A549 (cell line): Measurements from ENCODE around the gene COX7A2. TPM values are rescaled to one million over a fixed set of nuclear protein-coding genes. Genes with fewer than 3 reads are reported as not detected.

Experiments used
- ATAC-seq, 2 experiments: fragments of 200-7000 bp in 1 of 2; fragments of >200 bp in 1 of 2; cut with Nextera tagmentation in 1 of 2; cut with Tn5 transposase in 1 of 2; 3 replicates each; pipeline versions ENCODE4 v1.8.0 to v1.9.1; 2018 to 2020; ENCODE audit warnings: mild to moderate bottlenecking in 1 of 2, moderate library complexity in 1 of 2
- CTCF ChIA-PET: fragments of 300-600 bp; sonication (Branson Sonifier 250); formaldehyde crosslinking; extraction: SDS; loops from one replicate; lab custom pipeline; 2021; ENCODE audit warnings: antibody characterized with exemption, inconsistent platforms; lab: Yijun Ruan, JAX
- POLR2A ChIA-PET: fragments of 350-600 bp; formaldehyde crosslinking; extraction: SDS; loops from one replicate; lab custom pipeline; 2021; ENCODE audit warnings: antibody characterized with exemption, inconsistent platforms; lab: Yijun Ruan, JAX
- DNase-seq, 2 experiments: peaks; one replicate each; pipeline versions ENCODE4 v3.0.0 to v3.0.0-alpha.2; 2011 to 2016; ENCODE audit warnings: low read depth in 1 of 2, low spot score in 1 of 2
- FAIRE-seq: peaks from 2 replicates; lab custom pipeline; 2011; peaks lifted over from hg19 to GRCh38; lab: Jason Lieb, UNC
- H3K27ac ChIP-seq, 2 experiments: fragments of >200 bp; sonication (Bioruptor Twin); formaldehyde crosslinking; 3 replicates each; pipeline ENCODE4 v1.5.1; 2016 to 2017
- H3K4me1 ChIP-seq: fragments of >200 bp; sonication (Bioruptor Twin); formaldehyde crosslinking; 3 replicates; pipeline ENCODE4 v1.6.1; 2016
- H3K4me2 ChIP-seq: fragments of >200 bp; sonication (Bioruptor Twin); formaldehyde crosslinking; 3 replicates; pipeline ENCODE4 v1.6.1; 2016
- H3K4me3 ChIP-seq: fragments of >200 bp; sonication (Bioruptor Twin); formaldehyde crosslinking; 3 replicates; pipeline ENCODE4 v1.5.1; 2016
- H3K9me3 ChIP-seq: fragments of >200 bp; sonication (Bioruptor Twin); formaldehyde crosslinking; 3 replicates; pipeline ENCODE4 v1.6.1; 2016
- CTCF ChIP-seq: fragments of >200 bp; sonication (Bioruptor Twin); formaldehyde crosslinking; IDR thresholded peaks from 3 replicates; pipeline ENCODE4 v1.5.1; 2016
- ELK1 ChIP-seq: fragments of 150-350 bp; IDR thresholded peaks from 2 replicates; pipeline ENCODE4 v1.6.1; 2014; ENCODE audit warnings: low read depth, mild to moderate bottlenecking, low read length
- HEYL ChIP-seq: fragments of 250-450 bp; sonication (Bioruptor Pico); IDR thresholded peaks from 2 replicates; pipeline ENCODE4 v1.8.0; 2021; ENCODE audit warnings: mild to moderate bottlenecking, moderate library complexity
- KDM1A ChIP-seq: fragments of 200-600 bp; sonication (generic); IDR thresholded peaks from 2 replicates; pipeline ENCODE4 v1.6.1; 2016; ENCODE audit warnings: low read depth, mild to moderate bottlenecking
- MAFK ChIP-seq: fragments of 450-650 bp; IDR thresholded peaks from 2 replicates; pipeline ENCODE4 v1.6.1; 2014; ENCODE audit not compliant: partially characterized antibody
- NFE2L2 ChIP-seq: fragments of 150-350 bp; conservative IDR thresholded peaks from 2 replicates; pipeline ENCODE4 v1.6.1; 2014; ENCODE audit warnings: low read length
- PHF8 ChIP-seq: fragments of 200-600 bp; sonication (generic); IDR thresholded peaks from 2 replicates; pipeline ENCODE4 v1.6.1; 2016; ENCODE audit warnings: low read depth, mild to moderate bottlenecking, antibody characterized with exemption, moderate library complexity, borderline replicate concordance
- RCOR1 ChIP-seq: fragments of 150-350 bp; IDR thresholded peaks from 2 replicates; pipeline ENCODE4 v1.6.1; 2014; ENCODE audit warnings: antibody characterized with exemption, low read length, low read depth
- REST ChIP-seq: fragments of 200-600 bp; sonication (generic); IDR thresholded peaks from 2 replicates; pipeline ENCODE4 v1.6.1; 2016; ENCODE audit warnings: antibody characterized with exemption, mild to moderate bottlenecking, moderate library complexity
- RNF2 ChIP-seq: fragments of 200-600 bp; sonication (generic); IDR thresholded peaks from 2 replicates; pipeline ENCODE4 v1.6.1; 2016; ENCODE audit warnings: low read depth, mild to moderate bottlenecking, antibody characterized with exemption, moderate library complexity, borderline replicate concordance
- SREBF2 ChIP-seq: fragments of 450-650 bp; IDR thresholded peaks from 2 replicates; pipeline ENCODE4 v1.6.1; 2014; ENCODE audit warnings: mild to moderate bottlenecking, moderate library complexity
- TFCP2L1 ChIP-seq: fragments of 250-450 bp; sonication (Bioruptor Pico); IDR thresholded peaks from 2 replicates; pipeline ENCODE4 v1.5.0; 2021; ENCODE audit warnings: mild to moderate bottlenecking
- USF2 ChIP-seq: fragments of 450-650 bp; IDR thresholded peaks from 2 replicates; pipeline ENCODE4 v1.6.1; 2014; ENCODE audit warnings: antibody characterized with exemption
- ZFP36 ChIP-seq: fragments of 450-650 bp; IDR thresholded peaks from 2 replicates; pipeline ENCODE4 v1.6.1; 2014; ENCODE audit warnings: borderline replicate concordance; ENCODE audit not compliant: partially characterized antibody
- ZNF302 ChIP-seq: fragments of 250-450 bp; sonication (Bioruptor Pico); IDR thresholded peaks from 2 replicates; pipeline ENCODE4 v1.9.0; 2021; ENCODE audit warnings: inconsistent platforms, mild to moderate bottlenecking, moderate library complexity
- WGBS: methylation state at CpG from one replicate; pipeline ENCODE4 v1.1.6; 2017; ENCODE audit errors: missing lambda C conversion rate; 5-methylcytosine and 5-hydroxymethylcytosine counted together
- polyA plus RNA-seq, 4 experiments: library from polyadenylated mRNA; depleted of rRNA in 3 of 4; stranded (reverse); fragments of >200 nt; fragmentation: RNase III in 1 of 4; extraction: RNeasy Plus Mini Kit Qiagen cat#74134 plus additional on column Dnase treatment in 1 of 4; gene quantifications; 2 replicates in 3 of 4; 3 replicates in 1 of 4; pipeline ENCODE4 v1.2.3, GENCODE V29; 2011 to 2017
- TF ChIP-seq, protein P1 (sequence below): fragments of 250-450 bp; sonication (Bioruptor Pico); IDR thresholded peaks from 2 replicates; pipeline ENCODE4 v1.5.0; 2020; ENCODE audit warnings: low read depth, mild to moderate bottlenecking, moderate library complexity
- TF ChIP-seq, protein P2 (sequence below): fragments of >200 bp; sonication (Bioruptor Twin); formaldehyde crosslinking; IDR thresholded peaks from 3 replicates; pipeline ENCODE4 v1.6.1; 2016

Gene COX7A2
- polyA plus RNA-seq, 2 of the 4 experiments (the other 2 are of a cell fraction): 271 to 464 TPM

DNA sequence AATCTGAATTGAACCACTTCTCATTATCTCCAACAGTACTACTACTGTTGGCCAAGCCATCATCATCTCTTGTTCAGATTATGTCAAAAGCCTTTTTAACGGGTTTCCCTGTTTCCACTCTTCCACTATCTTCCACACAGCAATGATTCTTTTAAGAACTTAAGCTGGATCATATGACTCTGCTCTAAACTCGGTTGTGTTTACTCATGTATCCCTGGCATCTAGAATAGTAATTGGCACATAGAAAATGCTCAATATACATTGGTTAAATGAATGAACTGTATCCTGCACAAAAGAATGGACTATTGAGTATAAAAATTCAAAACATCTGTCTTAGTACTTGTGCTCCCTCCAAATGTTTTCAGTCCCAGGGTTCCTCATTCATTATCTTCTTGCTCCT, 2.8 kb upstream of the COX7A2 start:
- no peak overlapping the region for H3K27ac ChIP-seq
- no peak for FAIRE-seq
- WGBS: 21% methylated on average over 2 of the region's 2 CpGs

More for the DNA sequence above, 2.8 kb upstream of the COX7A2 start:
- CTCF ChIA-PET: no interaction called here
- no peak for TF ChIP-seq PHF8
- no peak for TF ChIP-seq KDM1A
- TF ChIP-seq RCOR1: no peak
- TF ChIP-seq ZNF302 (CRISPR knock-in tag): no peak
- TF ChIP-seq CTCF: no peak
- TF ChIP-seq, protein P1, sequence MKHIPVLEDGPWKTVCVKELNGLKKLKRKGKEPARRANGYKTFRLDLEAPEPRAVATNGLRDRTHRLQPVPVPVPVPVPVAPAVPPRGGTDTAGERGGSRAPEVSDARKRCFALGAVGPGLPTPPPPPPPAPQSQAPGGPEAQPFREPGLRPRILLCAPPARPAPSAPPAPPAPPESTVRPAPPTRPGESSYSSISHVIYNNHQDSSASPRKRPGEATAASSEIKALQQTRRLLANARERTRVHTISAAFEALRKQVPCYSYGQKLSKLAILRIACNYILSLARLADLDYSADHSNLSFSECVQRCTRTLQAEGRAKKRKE (CRISPR knock-in tag): no peak
- no peak for TF ChIP-seq REST
- no peak for TF ChIP-seq NFE2L2
- no peak for TF ChIP-seq MAFK
- no peak for TF ChIP-seq ELK1
- TF ChIP-seq, protein P2, sequence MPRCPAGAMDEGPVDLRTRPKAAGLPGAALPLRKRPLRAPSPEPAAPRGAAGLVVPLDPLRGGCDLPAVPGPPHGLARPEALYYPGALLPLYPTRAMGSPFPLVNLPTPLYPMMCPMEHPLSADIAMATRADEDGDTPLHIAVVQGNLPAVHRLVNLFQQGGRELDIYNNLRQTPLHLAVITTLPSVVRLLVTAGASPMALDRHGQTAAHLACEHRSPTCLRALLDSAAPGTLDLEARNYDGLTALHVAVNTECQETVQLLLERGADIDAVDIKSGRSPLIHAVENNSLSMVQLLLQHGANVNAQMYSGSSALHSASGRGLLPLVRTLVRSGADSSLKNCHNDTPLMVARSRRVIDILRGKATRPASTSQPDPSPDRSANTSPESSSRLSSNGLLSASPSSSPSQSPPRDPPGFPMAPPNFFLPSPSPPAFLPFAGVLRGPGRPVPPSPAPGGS: no peak
- TF ChIP-seq HEYL (CRISPR knock-in tag): no peak
- no peak for TF ChIP-seq ZFP36
- TF ChIP-seq USF2: no peak
- no peak for TF ChIP-seq TFCP2L1
- no peak for TF ChIP-seq SREBF2
- TF ChIP-seq RNF2: no peak
- Histone ChIP-seq H3K4me2 (no peak overlapping the region), H3K4me1 (peaks cover 10% of the 10 kb centered on the region; the same call in 1 of the 3 replicates), H3K4me3 (no peak overlapping the region), H3K9me3 (no peaks in the 10 kb centered on the region)
- DNase-seq (no peak), ATAC-seq (no peak)
- POLR2A ChIA-PET: no interaction called here
